Esophagus muscularis mucosa (tissue), 4 donors: ENCODE measurements around the gene TUBB3. TPM values are rescaled to one million over a fixed set of nuclear protein-coding genes. Genes with fewer than 3 reads are reported as not detected.

Experiments used
- DNase-seq: peaks from one replicate; pipeline ENCODE4 v3.0.0-alpha.2; 2017; ENCODE audit errors: extremely low spot score
- H3K27ac ChIP-seq, 4 donors: fragments of 200-600 bp; sonication (generic); replicated peaks in 1 of 4; 1 replicate in 3 of 4; 2 replicates in 1 of 4; pipeline ENCODE4 v1.5.1; 2016 to 2019; ENCODE audit warnings: mild to moderate bottlenecking in 1 of 4
- H3K27me3 ChIP-seq, 4 donors: fragments of 200-600 bp; sonication (generic); one replicate each; pipeline versions ENCODE4 v1.5.1 to v1.6.0; 2016 to 2019
- H3K36me3 ChIP-seq, 4 donors: fragments of 200-600 bp; sonication (generic); one replicate each; pipeline ENCODE4 v1.5.1; 2016 to 2019
- H3K4me1 ChIP-seq, 4 donors: fragments of 200-600 bp; sonication (generic); one replicate each; pipeline ENCODE4 v1.5.1; 2016 to 2019
- H3K4me3 ChIP-seq, 4 donors: fragments of 200-600 bp; sonication (generic); 1 replicate in 2 of 4; 2 replicates in 2 of 4; pipeline ENCODE4 v1.5.1; 2016 to 2019; ENCODE audit warnings: mild to moderate bottlenecking in 4 of 4, moderate library complexity in 1 of 4
- H3K9me3 ChIP-seq, 4 donors: fragments of 200-600 bp; sonication (generic); 1 replicate in 3 of 4; 2 replicates in 1 of 4; pipeline ENCODE4 v1.5.1; 2016 to 2019
- EP300 ChIP-seq: sonication (generic); formaldehyde crosslinking; IDR thresholded peaks from one replicate; pipeline ENCODE4 v1.6.1; 2017; ENCODE audit warnings: antibody characterized with exemption
- POLR2A ChIP-seq: fragments of 450-650 bp; IDR thresholded peaks from one replicate; pipeline ENCODE4 v1.6.1; 2017; ENCODE audit warnings: antibody characterized with exemption, moderate library complexity, mild to moderate bottlenecking, low read depth
- POLR2AphosphoS5 ChIP-seq, 2 donors: sonication (generic); formaldehyde crosslinking; IDR thresholded peaks; one replicate each; pipeline ENCODE4 v1.6.1; 2017; ENCODE audit warnings: antibody characterized with exemption in 2 of 2
- WGBS: methylation state at CpG from one replicate; pipeline ENCODE4 v1.1.5; 2018; 5-methylcytosine and 5-hydroxymethylcytosine counted together
- intact Hi-C: fragments of 100-400 bp; cut with DNase I; formaldehyde crosslinking; loops from one replicate; pipeline ENCODE4 v1.15.1; 2023
- total RNA-seq, 4 donors: library from RNA; depleted of rRNA; stranded (reverse); fragments of >200 nt; gene quantifications; one replicate each; pipeline versions ENCODE4 v1.1.0 to v1.2.1, GENCODE V29; 2016
- TF ChIP-seq, protein P1 (sequence below), 3 experiments: fragments of 200-600 bp in 2 of 3; fragments of 450-650 bp in 1 of 3; sonication (generic) in 2 of 3; IDR thresholded peaks; one replicate each; pipeline ENCODE4 v1.5.1; 2017 to 2019; ENCODE audit warnings: antibody characterized with exemption in 3 of 3, mild to moderate bottlenecking in 2 of 3, moderate library complexity in 1 of 3

The TUBB3 gene
- total RNA-seq, 4 donors from 2014 or later = 2.5 to 19.5 (median 12.9) TPM

GRCh38 chr16:89973654-89974335 is 50.7 kb downstream of the TUBB3 start:
- TF ChIP-seq POLR2A (no peak), EP300 (no peak), POLR2AphosphoS5 (IDR thresholded peaks at IDR 0.05) (no peak)
- TF ChIP-seq, protein P1, sequence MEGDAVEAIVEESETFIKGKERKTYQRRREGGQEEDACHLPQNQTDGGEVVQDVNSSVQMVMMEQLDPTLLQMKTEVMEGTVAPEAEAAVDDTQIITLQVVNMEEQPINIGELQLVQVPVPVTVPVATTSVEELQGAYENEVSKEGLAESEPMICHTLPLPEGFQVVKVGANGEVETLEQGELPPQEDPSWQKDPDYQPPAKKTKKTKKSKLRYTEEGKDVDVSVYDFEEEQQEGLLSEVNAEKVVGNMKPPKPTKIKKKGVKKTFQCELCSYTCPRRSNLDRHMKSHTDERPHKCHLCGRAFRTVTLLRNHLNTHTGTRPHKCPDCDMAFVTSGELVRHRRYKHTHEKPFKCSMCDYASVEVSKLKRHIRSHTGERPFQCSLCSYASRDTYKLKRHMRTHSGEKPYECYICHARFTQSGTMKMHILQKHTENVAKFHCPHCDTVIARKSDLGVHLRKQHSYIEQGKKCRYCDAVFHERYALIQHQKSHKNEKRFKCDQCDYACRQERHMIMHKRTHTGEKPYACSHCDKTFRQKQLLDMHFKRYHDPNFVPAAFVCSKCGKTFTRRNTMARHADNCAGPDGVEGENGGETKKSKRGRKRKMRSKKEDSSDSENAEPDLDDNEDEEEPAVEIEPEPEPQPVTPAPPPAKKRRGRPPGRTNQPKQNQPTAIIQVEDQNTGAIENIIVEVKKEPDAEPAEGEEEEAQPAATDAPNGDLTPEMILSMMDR (IDR thresholded peaks at IDR 0.05) = no peak
- DNase-seq = no peak
- intact Hi-C loops = no loop called here
- 92% methylated on average over 13 of the region's 13 CpGs for WGBS
- Histone ChIP-seq H3K9me3 (no peaks in the 10 kb centered on the region), H3K4me1 (peaks cover 28 to 52% (median 34%) of the 10 kb centered on the region in 4 donors), H3K27me3 (no peaks in the 10 kb centered on the region), H3K27ac (no peak overlapping the region), H3K36me3 (peaks cover 5 to 19% (median 14%) of the 10 kb centered on the region in 4 donors), H3K4me3 (peak overlapping the region; percentile 76 to 100 (median 94))

DNA sequence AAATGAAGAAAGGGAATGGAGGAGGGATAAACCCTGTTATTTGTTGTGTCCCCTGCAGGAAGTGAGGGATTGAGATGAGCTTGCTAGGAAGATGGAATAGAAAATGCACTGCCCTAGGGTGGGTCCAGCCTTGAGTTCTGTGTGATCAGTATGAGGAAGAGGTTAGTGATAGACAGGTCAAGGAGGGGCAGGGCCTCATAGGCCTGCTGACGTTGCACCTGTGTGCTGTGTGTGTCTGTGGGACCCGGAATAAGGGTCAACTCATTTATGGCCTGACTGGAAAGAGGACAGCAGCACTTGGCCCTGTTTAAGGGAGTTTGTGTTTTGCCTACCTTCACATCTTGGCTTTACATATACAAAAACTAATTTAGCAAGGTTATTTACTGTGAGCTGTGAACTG is 51.7 kb downstream of the TUBB3 start:
- TF ChIP-seq POLR2AphosphoS5 (IDR thresholded peaks at IDR 0.05) (no peak), EP300 (no peak), POLR2A (no peak)
- TF ChIP-seq, protein P1 (IDR thresholded peaks at IDR 0.05) = no peak
- intact Hi-C loops = no loop called here

DNA sequence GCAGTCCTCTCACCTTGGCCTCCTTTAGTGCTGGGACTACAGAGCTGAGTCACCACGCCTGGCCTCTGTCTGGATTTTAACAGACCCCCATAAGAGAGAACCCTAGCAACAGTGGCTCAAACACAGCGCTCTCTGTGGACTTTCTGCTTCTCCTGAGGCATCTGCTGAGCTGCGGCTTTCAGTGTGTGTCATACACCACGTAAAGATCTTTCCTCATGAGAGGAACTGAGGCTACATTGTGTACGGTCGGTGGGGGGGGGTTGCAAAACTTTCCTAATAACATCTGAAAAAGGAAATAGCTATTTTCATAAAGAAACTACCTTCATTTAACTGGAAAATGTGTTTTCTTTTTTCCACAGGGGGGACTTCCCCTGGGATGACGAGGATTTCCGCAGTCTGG is 58.3 kb downstream of the TUBB3 start:
- peaks cover 58 to 89% (median 83%) of the 10 kb centered on the region in 4 donors for H3K36me3 ChIP-seq
- no peaks in the 10 kb centered on the region for H3K27me3 ChIP-seq
- DNase-seq = no peak
- TF ChIP-seq POLR2AphosphoS5 (IDR thresholded peaks at IDR 0.05) (no peak), POLR2A (no peak), EP300 (no peak)
- TF ChIP-seq, protein P1 (IDR thresholded peaks at IDR 0.05) = no peak
- H3K9me3 ChIP-seq = no peaks in the 10 kb centered on the region
- intact Hi-C loops = no loop called here
- 85% methylated on average over 8 of the region's 8 CpGs for WGBS
- H3K27ac ChIP-seq = no peak overlapping the region
- no peaks in the 10 kb centered on the region for H3K4me1 ChIP-seq
- no peak overlapping the region for H3K4me3 ChIP-seq

More for the DNA sequence above, 51.7 kb downstream of the TUBB3 start:
- Histone ChIP-seq H3K27ac (no peak overlapping the region), H3K4me1 (peaks cover 28 to 50% (median 34%) of the 10 kb centered on the region in 4 donors), H3K4me3 (no peak overlapping the region), H3K36me3 (peaks cover 6 to 27% (median 23%) of the 10 kb centered on the region in 4 donors), H3K9me3 (no peaks in the 10 kb centered on the region), H3K27me3 (no peaks in the 10 kb centered on the region)
- no peak for DNase-seq
- 85% methylated on average over 2 of the region's 2 CpGs for WGBS

- no peaks in the 10 kb centered on the region for H3K4me1 ChIP-seq
- 89% methylated on average over 7 of the region's 9 CpGs for WGBS
- no peaks in the 10 kb centered on the region for H3K9me3 ChIP-seq
- H3K27ac ChIP-seq = no peak overlapping the region
- no peaks in the 10 kb centered on the region for H3K27me3 ChIP-seq
- no peak for DNase-seq
- H3K4me3 ChIP-seq = no peak overlapping the region
- H3K36me3 ChIP-seq = peaks cover 64 to 98% (median 92%) of the 10 kb centered on the region in 4 donors
- TF ChIP-seq, protein P1 (IDR thresholded peaks at IDR 0.05) = no peak
- no peak for TF ChIP-seq EP300
- TF ChIP-seq POLR2AphosphoS5 (IDR thresholded peaks at IDR 0.05) = no peak
- TF ChIP-seq POLR2A = no peak
- intact Hi-C loops = no loop called here
Observed at GRCh38 chr16:89982318-89982717, 59.2 kb downstream of the TUBB3 start.
